ENCODE results near the gene KRTAP19-8. TPM values are rescaled to one million over a fixed set of nuclear protein-coding genes. Genes with fewer than 3 reads are reported as not detected.

KRTAP19-8 gene
- total and polyA plus RNA-seq, 4 donors: not detected

GRCh38 chr21:31023680-31024079 is 14.6 kb downstream of the KRTAP19-8 start:
- 82 to 87% methylated on average over 3 of the region's 3 CpGs for WGBS, 2 donors
- peaks cover 0 to 3% (median 0%) of the 10 kb centered on the region in 5 donors for H3K4me1 ChIP-seq (ENCODE audit: control insufficient read depth in 5 of 5, insufficient read depth in 5 of 5, low read length in 5 of 5)
- H3K4me3 ChIP-seq: no peak overlapping the region
- H3K36me3 ChIP-seq (ENCODE audit: control insufficient read depth in 4 of 4, insufficient read depth in 4 of 4, low read length in 4 of 4): no peaks in the 10 kb centered on the region
- no peak overlapping the region for H3K27ac ChIP-seq (ENCODE audit: low read depth in 1 of 2, low read length in 1 of 2)
- H3K9me3 ChIP-seq (ENCODE audit: control insufficient read depth in 4 of 4, insufficient read depth in 3 of 4, low read length in 3 of 4): no peaks in the 10 kb centered on the region
- TF ChIP-seq, protein P1, sequence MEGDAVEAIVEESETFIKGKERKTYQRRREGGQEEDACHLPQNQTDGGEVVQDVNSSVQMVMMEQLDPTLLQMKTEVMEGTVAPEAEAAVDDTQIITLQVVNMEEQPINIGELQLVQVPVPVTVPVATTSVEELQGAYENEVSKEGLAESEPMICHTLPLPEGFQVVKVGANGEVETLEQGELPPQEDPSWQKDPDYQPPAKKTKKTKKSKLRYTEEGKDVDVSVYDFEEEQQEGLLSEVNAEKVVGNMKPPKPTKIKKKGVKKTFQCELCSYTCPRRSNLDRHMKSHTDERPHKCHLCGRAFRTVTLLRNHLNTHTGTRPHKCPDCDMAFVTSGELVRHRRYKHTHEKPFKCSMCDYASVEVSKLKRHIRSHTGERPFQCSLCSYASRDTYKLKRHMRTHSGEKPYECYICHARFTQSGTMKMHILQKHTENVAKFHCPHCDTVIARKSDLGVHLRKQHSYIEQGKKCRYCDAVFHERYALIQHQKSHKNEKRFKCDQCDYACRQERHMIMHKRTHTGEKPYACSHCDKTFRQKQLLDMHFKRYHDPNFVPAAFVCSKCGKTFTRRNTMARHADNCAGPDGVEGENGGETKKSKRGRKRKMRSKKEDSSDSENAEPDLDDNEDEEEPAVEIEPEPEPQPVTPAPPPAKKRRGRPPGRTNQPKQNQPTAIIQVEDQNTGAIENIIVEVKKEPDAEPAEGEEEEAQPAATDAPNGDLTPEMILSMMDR (IDR thresholded peaks at IDR 0.05; ENCODE audit: control extremely low read depth, extremely low read depth): no peak
- H3K27me3 ChIP-seq (ENCODE audit: control insufficient read depth in 3 of 3, insufficient read depth in 3 of 3, low read length in 2 of 3): no peaks in the 10 kb centered on the region
- no peak for DNase-seq
- no peak overlapping the region for H3K9ac ChIP-seq (ENCODE audit: insufficient read depth in 1 of 2, low read length in 2 of 2)
- no peak for ATAC-seq (ENCODE audit: insufficient read depth, low FRiP score)

GRCh38 chr21:31022306-31022705 is 16.0 kb downstream of the KRTAP19-8 start:
- ATAC-seq (ENCODE audit: insufficient read depth, low FRiP score) (no peak), DNase-seq (peak in 1 of 3 donors; percentile 36)
- TF ChIP-seq, protein P1 (IDR thresholded peaks at IDR 0.05; ENCODE audit: control extremely low read depth, extremely low read depth): no peak
- Histone ChIP-seq H3K4me3 (no peak overlapping the region), H3K9me3 (ENCODE audit: control insufficient read depth in 4 of 4, insufficient read depth in 3 of 4, low read length in 3 of 4) (no peaks in the 10 kb centered on the region), H3K9ac (ENCODE audit: insufficient read depth in 1 of 2, low read length in 2 of 2) (no peak overlapping the region), H3K27ac (ENCODE audit: low read depth in 1 of 2, low read length in 1 of 2) (no peak overlapping the region), H3K36me3 (ENCODE audit: control insufficient read depth in 4 of 4, insufficient read depth in 4 of 4, low read length in 4 of 4) (no peaks in the 10 kb centered on the region), H3K4me1 (ENCODE audit: control insufficient read depth in 5 of 5, insufficient read depth in 5 of 5, low read length in 5 of 5) (peaks cover 0 to 3% (median 0%) of the 10 kb centered on the region in 5 donors), H3K27me3 (ENCODE audit: control insufficient read depth in 3 of 3, insufficient read depth in 3 of 3, low read length in 2 of 3) (no peaks in the 10 kb centered on the region)
- whole genome bisulfite sequencing, 2 donors: 62 to 72% methylated on average over 4 of the region's 4 CpGs

GRCh38 chr21:31018232-31018631 is 20.0 kb downstream of the KRTAP19-8 start:
- Histone ChIP-seq H3K36me3 (ENCODE audit: control insufficient read depth in 4 of 4, insufficient read depth in 4 of 4, low read length in 4 of 4) (no peaks in the 10 kb centered on the region), H3K27me3 (ENCODE audit: control insufficient read depth in 3 of 3, insufficient read depth in 3 of 3, low read length in 2 of 3) (no peaks in the 10 kb centered on the region), H3K4me3 (no peak overlapping the region), H3K9ac (ENCODE audit: insufficient read depth in 1 of 2, low read length in 2 of 2) (no peak overlapping the region), H3K4me1 (ENCODE audit: control insufficient read depth in 5 of 5, insufficient read depth in 5 of 5, low read length in 5 of 5) (peaks cover 0 to 3% (median 0%) of the 10 kb centered on the region in 5 donors), H3K27ac (ENCODE audit: low read depth in 1 of 2, low read length in 1 of 2) (no peak overlapping the region), H3K9me3 (ENCODE audit: control insufficient read depth in 4 of 4, insufficient read depth in 3 of 4, low read length in 3 of 4) (peaks cover 0 to 3% (median 0%) of the 10 kb centered on the region in 4 donors)
- TF ChIP-seq, protein P1 (IDR thresholded peaks at IDR 0.05; ENCODE audit: control extremely low read depth, extremely low read depth): no peak
- ATAC-seq (ENCODE audit: insufficient read depth, low FRiP score) (no peak), DNase-seq (no peak)
- WGBS, 2 donors: 89 to 90% methylated on average over 2 of the region's 2 CpGs

DNA sequence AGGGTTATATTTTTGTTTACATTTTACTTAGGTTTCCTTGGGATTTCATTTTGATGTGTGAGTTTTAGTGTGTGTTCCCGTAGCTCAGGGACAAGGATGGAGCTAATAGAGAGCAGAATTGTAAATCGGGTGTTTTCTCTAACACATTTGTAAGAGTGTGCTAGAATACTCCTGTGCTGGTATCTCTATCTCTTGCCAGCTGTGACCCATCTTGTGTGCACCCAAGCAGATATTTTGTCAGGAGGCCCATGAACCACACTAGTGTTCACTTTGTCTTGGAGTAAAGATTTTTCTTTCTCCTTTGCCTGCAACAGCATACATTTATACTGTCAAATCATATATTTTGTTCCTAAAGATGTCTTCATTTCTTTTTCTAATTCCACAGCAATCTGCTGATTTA is 23.4 kb downstream of the KRTAP19-8 start:
- 61 to 73% methylated on average over 2 of the region's 2 CpGs for WGBS, 2 donors
- no peaks in the 10 kb centered on the region for H3K36me3 ChIP-seq (ENCODE audit: control insufficient read depth in 4 of 4, insufficient read depth in 4 of 4, low read length in 4 of 4)
- DNase-seq (no peak), ATAC-seq (ENCODE audit: insufficient read depth, low FRiP score) (no peak)
- H3K4me3 ChIP-seq: no peak overlapping the region
- TF ChIP-seq, protein P1 (IDR thresholded peaks at IDR 0.05; ENCODE audit: control extremely low read depth, extremely low read depth): no peak
- H3K27ac ChIP-seq (ENCODE audit: low read depth in 1 of 2, low read length in 1 of 2): no peak overlapping the region
- no peak overlapping the region for H3K9ac ChIP-seq (ENCODE audit: insufficient read depth in 1 of 2, low read length in 2 of 2)
- H3K27me3 ChIP-seq (ENCODE audit: control insufficient read depth in 3 of 3, insufficient read depth in 3 of 3, low read length in 2 of 3): no peaks in the 10 kb centered on the region
- no peaks in the 10 kb centered on the region for H3K4me1 ChIP-seq (ENCODE audit: control insufficient read depth in 5 of 5, insufficient read depth in 5 of 5, low read length in 5 of 5)
- H3K9me3 ChIP-seq (ENCODE audit: control insufficient read depth in 4 of 4, insufficient read depth in 3 of 4, low read length in 3 of 4): peaks cover 0 to 3% (median 0%) of the 10 kb centered on the region in 4 donors

All from lung (tissue), 12 donors.